ENCODE measurements around the gene CDK14. TPM values are rescaled to one million over a fixed set of nuclear protein-coding genes. Genes with fewer than 3 reads are reported as not detected.

CDK14 gene
- polyA plus RNA-seq, 3 donors: 1.7 to 2.5 (median 2.1) TPM

DNA sequence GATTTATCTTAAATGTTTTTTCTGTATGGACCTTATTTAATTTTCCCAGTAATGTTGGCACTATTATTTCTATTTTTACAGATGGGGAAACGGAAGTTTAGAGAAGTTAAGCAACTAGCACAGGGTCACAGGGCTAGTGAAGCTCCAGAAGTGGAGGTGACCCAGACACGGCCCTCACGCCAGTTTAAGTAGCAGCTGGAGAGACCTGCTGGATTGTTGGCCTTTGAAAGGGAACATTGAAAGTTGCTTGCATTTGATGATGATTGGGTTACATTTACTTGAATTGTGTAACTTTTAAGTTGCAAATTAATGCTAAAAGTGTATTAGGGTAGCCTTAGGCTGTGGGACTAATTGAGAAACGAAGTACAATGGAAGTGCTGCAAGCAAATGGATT, 25.6 kb downstream of the CDK14 start:
- peak overlapping the region in 1 of 2 donors; percentile 63 for H3K4me3 Mint-ChIP-seq
- peaks cover 3 to 4% of the 10 kb centered on the region in 2 donors for H3K36me3 Mint-ChIP-seq
- Histone ChIP-seq H3K4me2 (replicated peaks; ENCODE audit: extremely low read depth, low read length, poor library complexity, severe bottlenecking) (peak overlapping the region; percentile 33), H3K4me3 (replicated peaks in 1 of 3; ENCODE audit: low read depth in 2 of 3, low read length in 3 of 3) (peak overlapping the region in 1 of 3 experiments; percentile 24), H3K36me3 (replicated peaks in 1 of 2; ENCODE audit: control insufficient read depth in 1 of 2, insufficient read depth in 2 of 2, low read length in 2 of 2) (no peaks in the 10 kb centered on the region), H3K9me3 (replicated peaks in 1 of 2; ENCODE audit: control insufficient read depth in 1 of 2, insufficient read depth in 1 of 2, low read length in 2 of 2) (no peaks in the 10 kb centered on the region), H3K4me1 (ENCODE audit: control insufficient read depth in 1 of 2, insufficient read depth in 2 of 2, low read length in 2 of 2) (peaks cover 31 to 40% of the 10 kb centered on the region in 2 donors), H3K27me3 (ENCODE audit: control insufficient read depth in 2 of 2, insufficient read depth in 2 of 2, low read length in 2 of 2) (no peaks in the 10 kb centered on the region), H2AFZ (ENCODE audit: insufficient read depth, low read depth, low read length, poor library complexity, severe bottlenecking) (no peak overlapping the region), H3K9ac (ENCODE audit: insufficient read depth, low read length, poor library complexity, severe bottlenecking) (no peak overlapping the region), H3K27ac (ENCODE audit: low read depth in 1 of 2, low read length in 2 of 2) (peak overlapping the region; percentile 40 to 69), H3K79me2 (ENCODE audit: insufficient read depth, low read length) (peaks cover 24% of the 10 kb centered on the region), H4K20me1 (ENCODE audit: insufficient read depth, low read length) (peaks cover 6% of the 10 kb centered on the region)
- 7% methylated on average over 4 of the region's 4 CpGs for WGBS (ENCODE audit: insufficient coverage)
- intact Hi-C loops (cut with micrococcal nuclease): loop anchor here in 1 of 2 donors (2.0 kb wide), 1 partner anchor 23 kb away; no protein-coding TSS in a partner anchor
- peaks cover 0 to 1% (median 0%) of the 10 kb centered on the region in 3 donors for H3K27me3 Mint-ChIP-seq (ENCODE audit: low read depth in 3 of 3)
- TF ChIP-seq, protein P1, sequence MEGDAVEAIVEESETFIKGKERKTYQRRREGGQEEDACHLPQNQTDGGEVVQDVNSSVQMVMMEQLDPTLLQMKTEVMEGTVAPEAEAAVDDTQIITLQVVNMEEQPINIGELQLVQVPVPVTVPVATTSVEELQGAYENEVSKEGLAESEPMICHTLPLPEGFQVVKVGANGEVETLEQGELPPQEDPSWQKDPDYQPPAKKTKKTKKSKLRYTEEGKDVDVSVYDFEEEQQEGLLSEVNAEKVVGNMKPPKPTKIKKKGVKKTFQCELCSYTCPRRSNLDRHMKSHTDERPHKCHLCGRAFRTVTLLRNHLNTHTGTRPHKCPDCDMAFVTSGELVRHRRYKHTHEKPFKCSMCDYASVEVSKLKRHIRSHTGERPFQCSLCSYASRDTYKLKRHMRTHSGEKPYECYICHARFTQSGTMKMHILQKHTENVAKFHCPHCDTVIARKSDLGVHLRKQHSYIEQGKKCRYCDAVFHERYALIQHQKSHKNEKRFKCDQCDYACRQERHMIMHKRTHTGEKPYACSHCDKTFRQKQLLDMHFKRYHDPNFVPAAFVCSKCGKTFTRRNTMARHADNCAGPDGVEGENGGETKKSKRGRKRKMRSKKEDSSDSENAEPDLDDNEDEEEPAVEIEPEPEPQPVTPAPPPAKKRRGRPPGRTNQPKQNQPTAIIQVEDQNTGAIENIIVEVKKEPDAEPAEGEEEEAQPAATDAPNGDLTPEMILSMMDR (IDR thresholded peaks at IDR 0.05): no peak
- peak overlapping the region; percentile 86 to 96 (median 91) for H3K27ac Mint-ChIP-seq
- peaks cover 0 to 2% (median 0%) of the 10 kb centered on the region in 7 donors for H3K9me3 Mint-ChIP-seq
- DNase-seq: peak; percentile 51 to 69 (median 67)
- peaks cover 46% of the 10 kb centered on the region for H3K4me1 Mint-ChIP-seq

DNA sequence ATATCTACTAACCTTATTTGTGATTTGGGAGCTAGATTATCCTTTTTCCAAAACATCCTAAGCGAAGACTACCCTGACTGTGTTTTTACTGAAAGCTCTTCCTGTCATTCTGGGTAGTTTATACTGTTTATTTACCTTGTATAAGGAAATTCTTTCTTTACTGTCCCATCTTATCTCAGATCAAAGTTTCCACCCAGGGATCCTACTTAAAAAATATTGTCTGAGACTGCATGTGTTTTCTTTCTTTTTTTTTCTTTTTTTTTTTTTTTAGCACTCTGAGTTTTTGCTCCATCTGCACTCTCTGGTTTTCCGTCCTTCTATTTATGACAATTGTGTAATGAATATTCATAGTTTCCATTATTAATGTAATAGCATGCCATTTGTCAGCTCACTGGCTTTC, 26.5 kb downstream of the CDK14 start:
- no peak overlapping the region for H3K4me3 Mint-ChIP-seq

More for the DNA sequence above, 26.5 kb downstream of the CDK14 start:
- Mint-ChIP-seq H3K9me3 (peaks cover 0 to 2% (median 0%) of the 10 kb centered on the region in 7 donors), H3K4me1 (peaks cover 41% of the 10 kb centered on the region), H3K27me3 (ENCODE audit: low read depth in 3 of 3) (peaks cover 0 to 1% (median 0%) of the 10 kb centered on the region in 3 donors), H3K36me3 (peaks cover 3 to 4% of the 10 kb centered on the region in 2 donors), H3K27ac (no peak overlapping the region)
- Histone ChIP-seq H3K4me3 (replicated peaks in 1 of 3; ENCODE audit: low read depth in 2 of 3, low read length in 3 of 3) (no peak overlapping the region), H3K4me1 (ENCODE audit: control insufficient read depth in 1 of 2, insufficient read depth in 2 of 2, low read length in 2 of 2) (peaks cover 31 to 40% of the 10 kb centered on the region in 2 donors), H3K4me2 (replicated peaks; ENCODE audit: extremely low read depth, low read length, poor library complexity, severe bottlenecking) (no peak overlapping the region), H2AFZ (ENCODE audit: insufficient read depth, low read depth, low read length, poor library complexity, severe bottlenecking) (no peak overlapping the region), H4K20me1 (ENCODE audit: insufficient read depth, low read length) (peaks cover 6% of the 10 kb centered on the region), H3K36me3 (replicated peaks in 1 of 2; ENCODE audit: control insufficient read depth in 1 of 2, insufficient read depth in 2 of 2, low read length in 2 of 2) (no peaks in the 10 kb centered on the region), H3K9ac (ENCODE audit: insufficient read depth, low read length, poor library complexity, severe bottlenecking) (no peak overlapping the region), H3K79me2 (ENCODE audit: insufficient read depth, low read length) (peaks cover 24% of the 10 kb centered on the region), H3K27ac (ENCODE audit: low read depth in 1 of 2, low read length in 2 of 2) (no peak overlapping the region), H3K27me3 (ENCODE audit: control insufficient read depth in 2 of 2, insufficient read depth in 2 of 2, low read length in 2 of 2) (no peaks in the 10 kb centered on the region), H3K9me3 (replicated peaks in 1 of 2; ENCODE audit: control insufficient read depth in 1 of 2, insufficient read depth in 1 of 2, low read length in 2 of 2) (no peaks in the 10 kb centered on the region)
- no CpG with 5 or more reads among the region's 2 CpGs for WGBS (ENCODE audit: insufficient coverage)
- TF ChIP-seq, protein P1 (IDR thresholded peaks at IDR 0.05): no peak
- no peak for DNase-seq
- intact Hi-C loops (cut with micrococcal nuclease): no loop called here
